PC-9 (cell line): Measurements from ENCODE around the gene COL15A1.

Experiments used
- CTCF ChIP-seq: fragments of 200-600 bp; sonication (generic); conservative IDR thresholded peaks from 2 replicates; pipeline ENCODE4 v1.6.1; 2017; ENCODE audit warnings: mixed run types, antibody characterized with exemption, mild to moderate bottlenecking, moderate library complexity
- EZH2 ChIP-seq: fragments of 200-600 bp; sonication (generic); IDR thresholded peaks from 2 replicates; pipeline ENCODE4 v1.8.0; 2017; ENCODE audit warnings: antibody characterized with exemption, low read depth

- TF ChIP-seq CTCF, result no peak
- TF ChIP-seq EZH2, result no peak
Observed at GRCh38 chr9:98978231-98978681, 34.5 kb downstream of the COL15A1 start.
